ENCODE data around the gene ARHGEF17. TPM values are rescaled to one million over a fixed set of nuclear protein-coding genes. Genes with fewer than 3 reads are reported as not detected.

ARHGEF17 gene
- total RNA-seq, 4 donors from 2014 or later, result 10.2 to 18.8 (median 14.7) TPM

DNA sequence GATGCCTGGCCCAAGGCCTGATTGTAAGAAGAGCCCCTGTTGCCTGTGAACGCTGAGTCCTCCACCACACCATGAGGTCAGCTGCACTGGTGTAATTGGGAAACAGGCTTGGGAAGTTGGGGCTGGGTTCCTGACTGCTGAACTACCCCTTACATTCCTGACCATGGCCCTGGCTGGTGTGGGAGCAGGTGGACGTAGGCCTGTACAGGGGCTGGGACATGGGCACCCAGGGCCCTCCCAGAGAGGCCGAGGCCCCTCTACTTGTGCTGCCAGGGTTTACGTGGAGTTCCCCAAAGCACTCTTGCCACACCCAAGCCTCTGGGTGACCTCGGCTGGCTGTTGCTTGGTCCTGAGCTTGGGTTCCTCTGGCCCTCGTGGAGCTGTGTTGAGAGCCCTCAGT is 73.5 kb downstream of the ARHGEF17 start:
- TF ChIP-seq POLR2A (IDR thresholded peaks at IDR 0.05), result no peak
- TF ChIP-seq, protein P1, sequence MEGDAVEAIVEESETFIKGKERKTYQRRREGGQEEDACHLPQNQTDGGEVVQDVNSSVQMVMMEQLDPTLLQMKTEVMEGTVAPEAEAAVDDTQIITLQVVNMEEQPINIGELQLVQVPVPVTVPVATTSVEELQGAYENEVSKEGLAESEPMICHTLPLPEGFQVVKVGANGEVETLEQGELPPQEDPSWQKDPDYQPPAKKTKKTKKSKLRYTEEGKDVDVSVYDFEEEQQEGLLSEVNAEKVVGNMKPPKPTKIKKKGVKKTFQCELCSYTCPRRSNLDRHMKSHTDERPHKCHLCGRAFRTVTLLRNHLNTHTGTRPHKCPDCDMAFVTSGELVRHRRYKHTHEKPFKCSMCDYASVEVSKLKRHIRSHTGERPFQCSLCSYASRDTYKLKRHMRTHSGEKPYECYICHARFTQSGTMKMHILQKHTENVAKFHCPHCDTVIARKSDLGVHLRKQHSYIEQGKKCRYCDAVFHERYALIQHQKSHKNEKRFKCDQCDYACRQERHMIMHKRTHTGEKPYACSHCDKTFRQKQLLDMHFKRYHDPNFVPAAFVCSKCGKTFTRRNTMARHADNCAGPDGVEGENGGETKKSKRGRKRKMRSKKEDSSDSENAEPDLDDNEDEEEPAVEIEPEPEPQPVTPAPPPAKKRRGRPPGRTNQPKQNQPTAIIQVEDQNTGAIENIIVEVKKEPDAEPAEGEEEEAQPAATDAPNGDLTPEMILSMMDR (IDR thresholded peaks at IDR 0.05), result no peak

DNA sequence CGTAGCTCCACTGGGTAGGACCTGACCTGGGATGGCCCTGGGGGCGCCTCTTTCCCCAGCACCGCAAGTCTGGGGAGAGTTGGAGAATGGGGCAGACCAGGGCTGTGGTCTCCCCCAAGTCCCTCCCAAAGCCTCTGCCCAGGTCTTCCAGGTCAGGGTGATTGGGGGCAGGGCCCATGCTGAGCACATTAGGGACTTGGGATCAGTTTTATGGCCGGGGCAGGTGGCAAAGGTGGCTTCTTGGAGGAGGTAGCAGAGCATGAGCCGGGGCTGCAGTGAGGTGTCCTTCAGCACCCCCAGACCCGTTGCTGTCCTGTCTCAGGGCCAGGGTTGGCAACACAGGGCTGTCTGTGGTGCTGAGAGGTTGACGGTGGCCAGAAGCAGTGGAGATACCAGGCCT is 74.1 kb downstream of the ARHGEF17 start:
- 98 to 100% methylated on average over 5 to 6 of the region's 7 CpGs for WGBS, 2 donors
- intact Hi-C loops (cut with DNase I; ENCODE audit: low total_unique reads), result loop anchor here (10.0 kb wide), 1 partner anchor 77 kb away; the partner anchor contains the start of gene ARHGEF17
- no peak for TF ChIP-seq POLR2A (IDR thresholded peaks at IDR 0.05)
- TF ChIP-seq, protein P1 (IDR thresholded peaks at IDR 0.05), result no peak
- no peak for DNase-seq (ENCODE audit: low spot score in 2 of 2)
- H3K4me3 ChIP-seq (ENCODE audit: low read depth, poor library complexity, severe bottlenecking), result no peak overlapping the region

More for the DNA sequence above, 73.5 kb downstream of the ARHGEF17 start:
- no peak for DNase-seq (ENCODE audit: low spot score in 2 of 2)
- WGBS, 2 donors, result 59 to 86% methylated on average over 2 to 5 of the region's 6 CpGs
- no peak overlapping the region for H3K4me3 ChIP-seq (ENCODE audit: low read depth, poor library complexity, severe bottlenecking)
- intact Hi-C loops (cut with DNase I; ENCODE audit: low total_unique reads), result loop anchor here (10.0 kb wide), 1 partner anchor 77 kb away; the partner anchor contains the start of gene ARHGEF17

DNA sequence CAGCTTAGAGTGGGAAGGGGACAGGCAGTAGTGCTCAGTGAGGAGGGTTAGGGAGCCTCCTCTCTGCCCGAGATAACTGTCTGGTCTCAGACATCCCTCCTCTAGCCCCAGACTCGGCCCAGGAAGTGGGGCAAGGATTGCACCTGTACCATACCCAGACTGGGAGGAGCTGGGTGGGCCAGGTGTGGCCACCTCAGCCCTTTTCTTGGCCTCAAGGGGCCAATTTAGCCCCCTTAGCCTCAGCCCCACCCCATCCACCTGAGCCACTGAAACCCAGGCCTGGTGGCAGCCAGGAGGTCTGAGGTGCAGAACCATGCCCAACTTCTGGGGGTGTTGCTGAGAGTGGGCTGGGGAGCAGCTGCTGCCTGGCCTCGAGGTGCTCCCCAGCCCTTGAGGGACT is 74.7 kb downstream of the ARHGEF17 start:
- TF ChIP-seq POLR2A (IDR thresholded peaks at IDR 0.05), result no peak
- TF ChIP-seq, protein P1 (IDR thresholded peaks at IDR 0.05), result no peak
- 67 to 79% methylated on average over 2 to 3 of the region's 3 CpGs for WGBS, 2 donors
- no peak overlapping the region for H3K4me3 ChIP-seq (ENCODE audit: low read depth, poor library complexity, severe bottlenecking)
- intact Hi-C loops (cut with DNase I; ENCODE audit: low total_unique reads), result loop anchor here (10.0 kb wide), 1 partner anchor 78 kb away; the partner anchor contains the start of gene ARHGEF17
- no peak for DNase-seq (ENCODE audit: low spot score in 2 of 2)

DNA sequence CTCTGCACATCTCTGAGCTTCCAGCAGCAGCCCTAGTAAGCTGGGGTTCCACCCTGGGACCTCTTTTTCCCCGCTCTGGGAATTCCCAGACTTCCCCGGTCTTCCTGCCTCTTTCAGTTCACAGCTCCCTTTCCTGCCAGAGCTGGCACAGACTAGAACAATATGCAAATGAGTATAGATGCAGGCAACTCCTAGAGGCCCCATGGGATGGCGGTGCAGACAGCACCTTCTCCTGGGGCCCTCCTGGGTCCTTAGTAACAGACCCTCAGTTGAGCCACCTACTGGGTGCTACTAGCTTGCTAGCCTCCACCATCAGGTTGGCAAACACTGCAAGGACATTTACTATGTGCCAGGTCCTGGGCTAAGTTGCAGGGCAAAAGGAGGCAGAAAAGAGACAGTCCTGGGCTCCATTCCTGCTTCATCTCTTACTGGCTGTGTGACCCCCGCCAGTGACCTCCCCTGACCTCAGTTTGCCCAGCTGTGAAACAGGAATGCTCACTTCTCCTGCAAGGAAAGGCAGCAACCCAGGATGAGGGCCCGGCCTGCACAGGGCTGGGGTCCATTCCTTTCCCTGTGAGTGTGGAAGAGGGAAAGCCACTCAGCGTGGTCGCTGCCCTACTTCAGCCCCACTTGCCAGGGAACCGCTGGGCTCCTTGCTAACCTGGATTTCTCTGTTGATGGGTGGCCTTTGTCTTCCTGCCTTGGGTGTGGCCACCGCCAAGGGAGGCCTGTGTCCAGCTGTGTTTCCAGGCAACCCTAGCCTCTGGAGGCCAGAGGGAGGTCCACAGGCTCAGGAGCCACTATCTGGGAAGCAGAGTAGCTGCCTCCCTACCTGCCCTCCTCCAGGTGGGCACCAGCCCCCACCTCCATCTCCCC is 75.4 kb downstream of the ARHGEF17 start:
- DNase-seq (ENCODE audit: low spot score in 2 of 2), result no peak
- intact Hi-C loops (cut with DNase I; ENCODE audit: low total_unique reads), result loop anchor here (10.0 kb wide), 1 partner anchor 79 kb away; the partner anchor contains the start of gene ARHGEF17
- TF ChIP-seq, protein P1 (IDR thresholded peaks at IDR 0.05), result no peak
- no peak for TF ChIP-seq POLR2A (IDR thresholded peaks at IDR 0.05)
- H3K4me3 ChIP-seq (ENCODE audit: low read depth, poor library complexity, severe bottlenecking), result no peak overlapping the region
- 53 to 57% methylated on average over 9 of the region's 9 CpGs for WGBS, 2 donors

DNA sequence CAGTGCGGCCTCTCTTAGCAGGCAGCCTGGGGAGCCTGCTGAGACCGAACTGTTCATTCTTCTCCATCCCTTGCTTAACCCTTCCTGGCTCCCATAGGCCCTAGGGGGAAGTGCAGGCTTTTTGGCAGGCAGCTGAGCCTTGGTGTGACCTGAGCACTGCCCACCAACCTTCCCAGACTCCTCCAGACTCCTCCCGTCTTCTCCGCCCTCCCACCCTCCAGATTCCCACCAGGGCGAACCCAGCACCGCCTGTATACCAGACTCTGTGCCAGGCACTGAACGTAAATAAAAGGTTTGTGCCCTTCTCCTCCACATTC is 76.0 kb downstream of the ARHGEF17 start:
- TF ChIP-seq, protein P1 (IDR thresholded peaks at IDR 0.05), result no peak
- TF ChIP-seq POLR2A (IDR thresholded peaks at IDR 0.05), result no peak
- WGBS, 2 donors, result 86 to 89% methylated on average over 7 of the region's 7 CpGs
- intact Hi-C loops (cut with DNase I; ENCODE audit: low total_unique reads), result loop anchor here (10.0 kb wide), 1 partner anchor 79 kb away; the partner anchor contains the start of gene ARHGEF17
- H3K4me3 ChIP-seq (ENCODE audit: low read depth, poor library complexity, severe bottlenecking), result no peak overlapping the region
- DNase-seq (ENCODE audit: low spot score in 2 of 2), result no peak

Measured in lower leg skin (tissue), 4 donors.